Daoy (cell line): ENCODE data around the gene PKN1. TPM values are rescaled to one million over a fixed set of nuclear protein-coding genes. Genes with fewer than 3 reads are reported as not detected.

Experiments used
- DNase-seq: peaks from one replicate; pipeline ENCODE4 v3.0.0-alpha.2; 2015; ENCODE audit warnings: low read depth
- total RNA-seq: library from RNA; depleted of rRNA; stranded (reverse); fragments of >200 nt; shearing (Covaris generic); gene quantifications from 2 replicates; pipeline ENCODE4 v1.2.3, GENCODE V29; 2014; rRNA removed

The PKN1 gene
- total RNA-seq, 1 experiment from 2014 or later: 52.6 TPM

DNA sequence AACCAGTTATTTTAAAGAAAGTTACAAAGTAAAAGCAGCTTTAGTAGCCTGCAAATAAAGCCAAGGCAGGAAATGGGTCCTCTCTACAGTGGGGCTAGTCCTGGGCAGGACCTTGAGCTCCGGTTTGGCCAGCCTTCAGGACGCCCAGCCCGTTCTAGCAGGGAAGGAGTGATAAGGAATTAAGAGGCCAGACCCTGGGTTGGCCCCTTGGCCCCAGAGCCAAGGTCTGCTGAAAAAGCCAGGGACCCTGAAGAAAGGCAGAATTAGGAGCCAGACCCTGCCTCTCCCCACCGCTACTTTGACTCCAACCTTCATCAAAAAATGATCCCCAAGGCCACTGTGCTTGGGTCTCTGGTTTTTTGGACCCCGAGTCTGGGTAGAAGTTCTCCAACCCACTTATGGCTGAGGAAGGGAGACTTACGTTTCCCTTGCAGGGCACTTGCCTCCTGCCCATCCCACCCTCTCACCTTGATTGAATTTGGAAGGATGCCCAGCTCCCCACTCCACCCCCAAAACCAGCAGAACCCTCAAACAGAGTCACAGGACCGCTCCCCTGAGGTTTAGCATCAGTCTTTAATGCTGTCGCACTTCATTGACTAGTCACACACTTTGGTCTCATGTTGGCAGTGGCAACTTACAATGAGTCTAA is 81.2 kb downstream of the PKN1 start:
- DNase-seq: no peak

DNA sequence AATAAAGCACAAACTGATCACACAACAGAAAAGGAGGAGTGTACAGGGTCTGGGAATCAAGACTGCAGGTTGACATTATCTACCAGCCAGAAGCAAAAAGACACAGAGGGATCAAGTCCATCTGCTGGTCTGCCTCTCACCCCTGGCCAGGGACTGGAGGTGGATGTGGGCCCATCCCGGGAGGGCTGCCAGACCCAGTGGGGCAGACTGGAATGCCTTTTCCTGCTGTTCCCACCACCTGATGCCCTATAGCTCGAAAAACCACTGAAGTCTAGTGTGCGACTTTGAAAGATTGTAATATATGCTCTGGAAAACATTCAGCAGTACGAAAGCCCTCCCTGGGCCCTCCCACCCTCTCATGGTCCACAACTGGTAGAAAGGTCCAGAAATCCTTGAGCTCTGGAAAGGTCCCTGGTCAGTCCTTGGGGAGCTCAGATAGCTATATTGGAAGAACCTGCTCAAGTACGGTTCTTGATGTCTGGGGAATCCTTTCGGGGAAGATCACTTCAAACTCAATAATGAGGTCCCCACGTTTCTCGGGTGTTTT is 82.5 kb downstream of the PKN1 start:
- no peak for DNase-seq

DNA sequence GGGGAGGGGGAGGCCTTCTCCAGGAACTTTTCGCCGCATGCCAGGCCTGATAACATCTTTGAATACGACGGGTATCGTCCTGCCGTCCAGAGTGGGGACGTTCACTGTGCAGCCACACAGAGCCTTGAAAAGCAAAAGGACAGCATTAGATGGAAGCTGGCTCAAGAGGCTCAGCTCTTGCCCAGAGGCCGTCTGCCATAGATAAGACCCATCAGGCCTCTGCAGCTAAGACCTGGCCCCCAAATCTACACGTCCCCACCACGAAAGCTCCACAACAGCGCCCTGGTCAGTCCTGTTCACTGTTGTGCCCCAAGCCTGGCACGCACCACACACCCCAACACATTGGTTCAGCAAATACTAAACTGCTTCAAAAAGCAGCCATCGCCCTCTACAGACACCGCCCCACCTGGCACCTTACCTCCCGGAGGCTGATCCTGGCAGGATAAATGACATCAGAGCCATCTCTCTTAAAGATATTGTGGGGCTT is 83.0 kb downstream of the PKN1 start:
- DNase-seq: no peak

DNA sequence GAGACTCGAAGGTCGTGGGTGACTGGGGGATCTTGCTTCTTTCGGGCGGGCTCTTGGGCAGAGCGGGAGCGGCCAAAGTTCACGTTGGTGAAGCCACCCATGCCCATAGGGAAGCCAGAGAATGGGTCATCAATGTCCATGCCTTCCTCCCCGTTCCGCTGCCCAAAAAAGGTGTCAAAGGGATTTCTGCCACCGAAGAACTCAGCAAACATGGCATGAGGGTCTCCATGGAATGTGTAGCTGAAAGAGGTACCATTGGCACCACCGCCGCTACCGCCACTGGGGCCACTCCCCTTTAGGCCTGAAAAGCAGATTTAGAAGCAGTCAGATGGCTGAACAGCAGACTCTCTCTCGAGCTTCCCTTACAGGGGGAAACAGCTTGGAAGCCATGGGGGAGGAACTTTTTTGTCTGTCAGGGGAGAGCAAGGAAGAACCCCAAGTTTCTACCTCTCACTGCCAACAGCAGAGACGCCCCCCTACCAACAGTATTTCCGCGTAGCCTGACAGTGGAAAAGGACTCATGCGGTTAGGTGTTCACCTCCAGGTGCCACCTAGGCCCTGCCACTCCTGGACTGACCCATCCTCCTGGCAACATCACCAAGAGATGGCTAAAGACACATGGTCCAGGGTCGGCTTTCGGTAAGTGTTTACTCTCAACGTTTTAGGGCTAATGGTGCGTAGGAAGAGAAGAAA is 83.8 kb downstream of the PKN1 start:
- DNase-seq: no peak

DNA sequence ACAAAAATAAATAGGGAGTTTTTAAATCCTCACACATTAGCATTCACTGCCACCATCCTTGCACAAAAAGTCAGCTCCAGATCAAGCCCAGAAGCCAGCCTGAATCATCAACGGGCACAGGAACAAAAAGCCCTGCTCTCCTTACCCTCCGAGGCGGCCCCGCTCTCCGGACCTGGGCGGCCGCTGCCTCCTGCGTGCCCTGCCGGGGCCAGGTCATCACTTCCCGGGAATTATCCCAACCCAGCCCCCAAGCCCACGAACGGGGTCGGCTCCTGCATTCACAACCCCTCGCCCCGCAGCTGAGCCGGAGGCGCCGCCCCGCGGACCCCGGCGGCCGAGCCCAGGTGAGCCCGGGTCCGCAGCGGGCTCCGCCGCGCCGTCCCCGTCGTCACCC is 84.3 kb downstream of the PKN1 start:
- DNase-seq: no peak

DNA sequence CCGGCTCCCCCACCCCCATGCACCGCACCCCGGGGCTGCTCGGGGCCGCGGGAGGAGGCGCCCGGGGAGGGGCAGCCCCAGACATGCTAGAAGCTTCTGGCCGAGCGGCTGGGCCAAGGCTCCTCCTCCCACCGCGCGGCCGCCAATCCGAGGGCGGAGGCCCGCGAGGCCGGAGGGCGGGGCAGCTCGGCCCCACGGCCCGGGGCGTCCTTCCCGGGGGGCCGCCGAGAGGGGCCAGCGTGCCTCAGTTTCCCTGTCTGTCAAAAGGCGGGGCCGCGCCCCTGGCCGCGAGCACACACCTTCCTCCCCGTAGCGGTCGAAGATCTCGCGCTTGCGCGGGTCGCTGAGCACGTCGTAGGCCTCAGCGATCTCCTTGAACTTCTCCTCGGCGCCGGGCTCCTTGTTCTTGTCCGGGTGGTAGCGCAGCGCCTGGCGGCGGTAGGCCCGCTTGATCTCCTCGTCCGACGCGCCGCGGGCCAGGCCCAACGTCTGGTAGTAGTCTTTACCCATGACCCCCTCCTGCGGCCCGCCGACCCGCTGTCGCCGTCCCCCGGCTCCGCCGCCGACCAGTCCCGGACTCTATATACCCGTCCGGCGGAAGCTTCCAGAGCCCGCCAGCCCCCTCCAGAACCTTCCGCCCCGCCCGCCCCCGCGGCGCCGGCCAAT is 84.9 kb downstream of the PKN1 start, which contains the start of gene DNAJB1:
DNAJB1 (minus strand) TSS at position 558 of the 666 bp plus-strand sequence; CDS start at position 510, 48 bp downstream.
- DNase-seq: peak; percentile 84

DNA sequence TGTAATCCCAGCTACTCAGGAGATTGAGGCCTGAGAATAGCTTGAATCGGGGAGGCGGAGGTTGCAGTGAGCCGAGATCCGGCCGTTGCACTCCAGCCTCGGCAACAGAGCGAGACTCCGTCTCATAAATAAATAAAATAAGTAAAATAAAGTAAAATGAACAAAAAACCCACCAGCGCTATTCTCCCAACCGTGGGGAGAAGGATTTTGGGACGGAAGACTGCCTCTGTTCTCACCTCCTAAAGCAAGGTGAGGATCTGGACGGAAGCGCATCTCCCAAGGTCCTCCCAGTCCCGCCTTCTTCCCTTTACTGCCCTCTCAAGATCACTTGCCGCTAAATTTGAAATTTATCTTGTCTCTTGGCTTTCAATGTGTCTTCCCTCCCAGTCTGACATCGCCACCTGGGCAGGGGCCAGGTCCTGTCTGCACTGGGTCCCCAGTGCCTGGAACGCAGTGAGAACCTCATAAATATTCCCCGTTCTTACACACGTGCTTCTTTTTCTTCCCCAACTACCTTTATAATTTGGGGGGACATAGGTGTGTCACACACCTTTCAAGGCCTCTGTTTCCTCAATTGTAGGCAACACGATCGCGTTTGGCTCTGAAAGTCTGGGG is 86.2 kb downstream of the PKN1 start:
- no peak for DNase-seq

DNA sequence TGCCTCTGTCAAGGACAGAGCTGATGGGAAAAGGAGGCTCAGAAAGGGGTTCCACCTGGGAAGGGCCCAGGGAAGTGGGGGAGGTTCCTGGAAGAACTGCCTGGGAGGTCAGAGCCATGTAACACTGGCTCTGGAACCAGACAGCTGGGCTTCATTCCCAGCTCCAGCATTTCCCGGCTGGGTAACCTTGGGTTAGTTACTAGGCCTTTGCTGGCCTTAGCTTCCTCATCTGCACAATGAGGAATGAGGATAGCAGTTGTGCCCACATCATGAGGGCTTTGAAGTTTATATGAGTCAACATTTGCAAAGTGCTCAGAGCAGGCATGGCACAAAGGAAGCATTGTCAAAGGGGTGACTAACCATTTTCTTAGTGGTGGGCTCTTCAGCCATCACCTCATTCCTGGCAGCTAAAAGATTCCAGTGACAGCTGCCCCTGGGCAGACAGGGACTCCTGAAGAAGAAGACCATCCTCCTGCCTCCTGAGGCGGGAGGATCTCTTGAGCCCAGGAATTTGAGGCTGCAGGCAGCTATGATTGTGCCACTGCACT is 86.8 kb downstream of the PKN1 start:
- peak; percentile 91 for DNase-seq

DNA sequence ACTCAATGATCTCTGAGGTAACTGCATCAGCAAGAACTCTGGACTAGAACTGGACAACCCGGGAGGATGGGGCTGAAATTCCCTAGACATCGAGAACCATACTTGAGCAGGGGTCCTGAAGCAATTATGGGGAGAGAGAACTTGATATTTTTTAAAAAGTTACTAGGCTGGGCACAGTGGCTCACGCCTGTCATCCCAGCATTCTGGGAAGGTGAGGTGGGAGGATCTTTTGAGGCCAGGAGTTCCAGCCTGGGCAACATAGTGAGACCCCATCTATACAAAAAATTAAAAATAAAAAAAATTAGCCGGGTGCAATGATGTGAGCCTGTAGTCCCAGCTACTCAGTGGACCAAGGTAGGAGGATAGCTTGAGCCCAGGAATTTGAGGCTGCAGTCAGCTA is 87.4 kb downstream of the PKN1 start:
- no peak for DNase-seq

Other genes starting within 250 kb of the PKN1 start
- gene ADGRL1, start 227.1 kb upstream of the PKN1 start, total RNA-seq: 2.3 and 5.8 TPM in 2 replicates
- 19.3 and 22.6 TPM in 2 replicates for gene ADGRE5, start 51.9 kb upstream of the PKN1 start, total RNA-seq
- gene DDX39A, start 14.0 kb upstream of the PKN1 start, total RNA-seq: 207 and 210 TPM in 2 replicates
- not detected in 2 replicates for gene PTGER1, start 42.0 kb downstream of the PKN1 start, total RNA-seq
- 71.9 and 107 TPM in 2 replicates for gene GIPC1, start 62.8 kb downstream of the PKN1 start, total RNA-seq
- 87.0 and 98.1 TPM in 2 replicates for gene DNAJB1, start 85.1 kb downstream of the PKN1 start, total RNA-seq
- gene TECR, start 96.3 kb downstream of the PKN1 start, total RNA-seq: 33.1 and 39.1 TPM in 2 replicates
- 388 and 435 TPM in 2 replicates for gene NDUFB7, start 138.8 kb downstream of the PKN1 start, total RNA-seq
- gene CLEC17A, start 149.8 kb downstream of the PKN1 start, total RNA-seq: 0.42 TPM in 1 of 2 replicates, not detected in the other
- not detected in 2 replicates for gene ADGRE3, start 241.5 kb downstream of the PKN1 start, total RNA-seq